GM19455 (cell line): ENCODE measurements around the gene CFI.
"Not testable (repeated sequence)": the region's sequence is repeated elsewhere in the genome, so short reads cannot be mapped to it uniquely, and the experiment has no call there.

ENCODE experiments used
- ATAC-seq: cut with Tn5 transposase; IDR thresholded peaks from one replicate; pipeline ENCODE4 v1.9.1; 2021; ENCODE audit not compliant: unreplicated experiment

Gene CFI

DNA sequence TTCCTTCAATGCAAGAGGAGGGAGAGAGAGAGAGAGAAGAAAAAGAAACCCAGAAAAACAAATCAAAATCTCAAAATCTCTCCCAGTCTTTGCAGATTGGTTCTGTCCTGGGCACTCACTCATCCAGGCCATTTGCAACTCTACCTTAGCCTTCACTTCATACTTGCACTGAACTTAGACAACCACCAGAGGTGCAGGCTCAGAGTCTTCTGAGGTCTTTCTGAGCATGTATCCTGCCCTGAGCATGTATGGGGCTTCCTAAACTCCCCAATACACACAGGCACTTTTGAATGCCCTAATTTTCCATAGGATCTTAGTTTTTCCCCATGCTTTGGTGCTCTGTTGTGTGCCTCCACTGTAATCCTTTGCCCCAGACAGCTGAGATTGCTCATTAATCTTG is 2.9 kb downstream of the CFI start:
- no peak for ATAC-seq

DNA sequence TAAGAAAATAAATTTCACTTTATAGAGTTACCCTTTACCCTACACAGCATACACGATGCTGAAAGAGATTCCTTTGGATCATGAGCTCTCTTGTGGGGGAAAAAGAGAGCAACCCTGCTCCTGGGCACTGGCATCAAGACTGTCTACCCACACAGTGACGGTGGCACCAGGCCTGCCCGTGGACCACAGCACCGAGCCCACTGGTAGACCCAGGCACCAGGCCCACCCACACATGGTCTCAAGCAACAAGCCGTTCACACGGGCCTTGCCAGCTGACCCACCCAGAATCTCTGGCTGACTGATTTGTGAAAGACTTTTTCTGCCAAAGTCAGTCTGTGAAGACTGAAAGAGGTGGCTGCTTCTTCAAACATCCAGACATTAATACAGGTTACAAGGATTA is 6.7 kb downstream of the CFI start:
- ATAC-seq = no peak

DNA sequence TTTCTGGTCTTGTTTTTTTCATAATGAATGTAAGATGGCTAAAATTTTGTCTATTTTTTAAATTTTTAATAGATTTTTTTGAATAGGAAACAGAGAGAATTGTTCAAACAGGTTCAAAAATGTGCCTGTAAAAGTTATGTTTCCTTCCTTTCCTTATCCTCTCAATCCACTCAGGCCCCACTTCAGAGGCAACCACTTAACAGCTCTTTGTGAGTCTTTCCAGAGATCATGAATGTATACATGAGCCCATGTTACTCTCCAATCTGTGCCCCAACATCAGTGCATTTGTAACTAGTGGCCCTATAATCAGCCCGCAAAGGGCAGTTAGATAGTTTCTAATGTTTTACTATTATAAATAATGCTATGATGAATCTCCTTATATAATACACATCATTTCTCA is 14.0 kb downstream of the CFI start:
- ATAC-seq = no peak

DNA sequence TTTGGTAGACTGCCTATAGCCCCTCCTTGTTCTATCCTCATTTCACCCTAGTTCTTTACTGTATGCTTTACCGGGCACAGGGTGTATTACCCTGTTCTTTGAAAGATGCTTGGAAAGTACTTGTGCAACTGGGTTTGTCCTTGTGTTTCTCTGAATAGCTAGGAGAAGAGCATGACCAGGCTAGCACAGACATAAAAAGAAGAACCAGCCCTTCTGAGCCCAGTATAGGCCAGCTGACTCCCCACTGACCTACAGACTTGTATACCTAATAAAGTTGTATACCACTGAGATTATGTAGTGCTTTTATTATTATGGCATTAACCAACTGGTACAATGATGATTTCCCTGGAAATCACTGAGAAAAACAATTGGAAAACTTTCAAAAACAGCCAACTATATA is 15.0 kb downstream of the CFI start:
- no peak for ATAC-seq

GRCh38 chr4:109782092-109782491 is 19.7 kb downstream of the CFI start:
- ATAC-seq = not testable (repeated sequence)

DNA sequence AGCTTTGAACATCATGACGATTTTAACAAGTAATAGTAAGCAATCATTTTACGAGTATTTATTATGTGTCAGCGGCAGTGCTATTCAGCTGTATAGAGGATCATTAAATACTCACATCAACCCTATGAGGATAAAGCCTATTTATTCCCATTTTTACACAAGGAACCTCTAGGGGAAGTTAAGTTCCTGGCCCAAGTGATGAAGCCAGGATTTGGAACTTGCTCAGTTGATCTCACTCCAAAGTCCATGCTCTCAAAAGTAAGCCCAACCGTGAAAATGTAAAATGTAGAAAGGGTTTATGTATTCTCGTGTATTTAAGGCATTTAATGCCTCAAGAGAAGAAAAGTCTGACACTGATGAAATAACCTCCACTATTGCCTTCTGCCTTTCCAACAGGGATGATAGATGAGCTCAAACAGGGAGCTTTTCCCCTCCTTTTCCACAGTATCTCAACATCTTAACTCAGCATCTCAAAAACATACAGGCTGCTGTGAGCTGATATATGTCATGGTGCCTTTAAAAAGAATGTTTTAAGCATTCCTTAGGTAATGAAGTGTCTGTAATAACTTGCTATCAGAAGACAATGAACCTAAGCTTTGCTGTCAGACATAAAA is 36.9 kb downstream of the CFI start:
- no peak for ATAC-seq

GRCh38 chr4:109764376-109764775 is 37.4 kb downstream of the CFI start:
- no peak for ATAC-seq

GRCh38 chr4:109760682-109761081 is 41.1 kb downstream of the CFI start:
- ATAC-seq = peak; percentile 42

DNA sequence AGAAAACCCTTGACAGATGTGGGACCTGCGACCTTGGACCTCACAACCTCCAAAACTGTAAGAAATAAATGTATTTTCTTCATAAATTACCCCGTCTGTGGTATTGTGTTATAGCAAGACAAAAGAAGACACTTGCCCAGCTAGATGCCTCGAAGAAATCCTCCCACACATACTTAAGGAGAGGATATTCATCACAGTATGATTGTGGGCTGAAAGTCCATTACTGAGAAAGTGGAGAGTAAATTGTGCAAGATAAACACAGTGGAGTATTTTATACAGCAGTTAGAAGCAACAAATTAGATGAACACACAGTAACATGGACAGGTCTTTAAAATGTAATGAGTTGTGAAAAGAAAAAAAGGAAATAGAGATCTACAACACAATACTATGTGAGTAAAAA is 46.1 kb downstream of the CFI start:
- ATAC-seq = no peak

GRCh38 chr4:109754093-109754857 is 47.5 kb downstream of the CFI start:
- ATAC-seq = no peak

DNA sequence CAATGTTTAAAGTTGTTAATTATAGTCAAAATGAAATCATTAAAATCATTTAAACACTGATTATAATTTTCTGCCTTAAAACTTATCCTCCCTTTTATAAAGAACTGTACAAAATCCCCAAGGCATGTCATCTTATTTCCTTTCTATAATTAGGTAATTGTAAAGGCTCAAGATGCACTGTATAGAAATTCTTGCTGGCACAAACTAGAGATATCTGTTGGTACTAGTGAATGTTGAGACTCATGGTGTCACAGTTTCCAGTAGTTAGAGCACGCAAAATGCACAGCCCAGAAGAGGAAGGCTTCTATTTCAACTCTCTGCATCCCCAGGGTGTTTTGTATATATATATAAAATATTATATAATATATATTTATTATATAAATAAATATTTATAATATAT is 49.3 kb downstream of the CFI start:
- no peak for ATAC-seq

DNA sequence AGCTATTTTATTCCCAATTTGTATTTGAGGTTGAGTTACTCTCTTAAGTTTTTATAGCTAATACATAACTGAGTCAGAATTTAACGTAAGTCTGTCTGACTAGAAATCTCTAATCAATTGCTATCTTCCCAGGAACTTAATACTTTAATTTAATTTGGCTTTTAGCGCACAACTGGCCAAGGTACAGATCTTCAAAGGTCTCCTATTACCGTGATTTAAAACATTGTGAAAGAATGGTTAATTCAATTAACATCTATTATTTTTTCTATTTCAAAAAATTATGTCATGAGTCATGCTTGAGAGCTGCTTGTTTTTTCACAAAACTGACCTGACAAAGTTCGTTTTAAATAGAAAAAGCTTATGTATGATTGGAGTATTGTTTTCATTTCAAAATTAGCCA is 49.9 kb downstream of the CFI start:
- ATAC-seq = no peak

GRCh38 chr4:109750652-109751244 is 51.1 kb downstream of the CFI start:
- ATAC-seq = no peak

GRCh38 chr4:109749388-109750082 is 52.3 kb downstream of the CFI start:
- ATAC-seq = no peak

DNA sequence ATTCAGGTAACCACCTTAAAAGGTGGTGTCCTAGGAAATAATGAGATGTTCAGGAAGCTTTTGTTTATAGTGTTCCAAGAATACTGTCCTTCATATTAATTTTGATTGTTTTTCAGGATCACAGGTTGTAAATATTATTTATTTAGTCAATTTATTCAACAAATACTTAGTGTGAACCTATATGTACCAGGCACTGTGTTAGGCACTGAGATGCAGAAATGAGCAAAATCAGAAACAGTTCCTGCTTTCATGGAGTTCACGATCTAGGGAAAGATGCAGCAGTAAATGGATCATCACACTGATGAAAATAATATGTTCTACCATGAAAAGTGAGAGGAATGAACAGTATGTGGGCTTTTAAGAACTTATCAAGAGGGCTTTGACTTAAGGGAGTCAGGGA is 53.7 kb downstream of the CFI start:
- no peak for ATAC-seq

DNA sequence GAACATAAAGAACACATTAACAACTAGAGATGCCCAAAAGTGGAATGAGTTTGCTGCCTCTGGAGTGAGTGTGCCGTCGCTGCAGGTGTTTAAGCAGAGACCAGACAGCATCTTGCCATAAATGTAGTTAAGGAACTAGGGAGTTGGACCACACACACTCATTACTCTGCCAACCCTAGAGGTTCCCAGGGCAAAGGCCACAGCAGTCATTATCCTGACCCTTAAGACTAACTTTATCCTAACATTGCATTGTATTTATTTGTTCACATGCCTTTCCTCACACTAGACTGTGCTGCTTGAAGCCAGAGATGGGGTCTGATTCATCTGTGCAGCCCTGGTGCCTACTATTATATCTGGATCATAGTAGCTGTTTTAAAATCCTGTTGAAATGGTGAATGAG is 55.1 kb downstream of the CFI start:
- no peak for ATAC-seq

GRCh38 chr4:109745830-109746229 is 56.0 kb downstream of the CFI start:
- ATAC-seq = no peak

DNA sequence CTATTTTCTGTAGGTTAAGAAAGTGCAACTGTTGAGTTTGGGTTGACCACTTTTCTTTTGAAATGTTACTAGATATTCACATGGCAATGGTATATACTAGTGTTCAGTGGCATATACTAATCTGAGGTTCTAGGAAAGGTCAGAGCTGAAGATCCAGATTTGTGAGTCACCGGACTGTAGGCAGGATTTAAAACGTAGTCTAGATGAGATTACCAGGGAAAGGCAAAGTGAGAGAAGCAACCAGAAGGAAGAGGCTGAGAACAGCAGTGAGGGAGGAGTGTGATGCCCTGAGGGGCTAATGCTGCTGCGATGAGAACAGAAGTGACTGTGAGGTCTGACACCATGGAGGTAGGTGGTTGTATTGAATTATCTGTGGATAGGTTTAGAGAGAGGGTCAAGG is 62.3 kb downstream of the CFI start:
- ATAC-seq = no peak

GRCh38 chr4:109738104-109738872 is 63.5 kb downstream of the CFI start:
- no peak for ATAC-seq

DNA sequence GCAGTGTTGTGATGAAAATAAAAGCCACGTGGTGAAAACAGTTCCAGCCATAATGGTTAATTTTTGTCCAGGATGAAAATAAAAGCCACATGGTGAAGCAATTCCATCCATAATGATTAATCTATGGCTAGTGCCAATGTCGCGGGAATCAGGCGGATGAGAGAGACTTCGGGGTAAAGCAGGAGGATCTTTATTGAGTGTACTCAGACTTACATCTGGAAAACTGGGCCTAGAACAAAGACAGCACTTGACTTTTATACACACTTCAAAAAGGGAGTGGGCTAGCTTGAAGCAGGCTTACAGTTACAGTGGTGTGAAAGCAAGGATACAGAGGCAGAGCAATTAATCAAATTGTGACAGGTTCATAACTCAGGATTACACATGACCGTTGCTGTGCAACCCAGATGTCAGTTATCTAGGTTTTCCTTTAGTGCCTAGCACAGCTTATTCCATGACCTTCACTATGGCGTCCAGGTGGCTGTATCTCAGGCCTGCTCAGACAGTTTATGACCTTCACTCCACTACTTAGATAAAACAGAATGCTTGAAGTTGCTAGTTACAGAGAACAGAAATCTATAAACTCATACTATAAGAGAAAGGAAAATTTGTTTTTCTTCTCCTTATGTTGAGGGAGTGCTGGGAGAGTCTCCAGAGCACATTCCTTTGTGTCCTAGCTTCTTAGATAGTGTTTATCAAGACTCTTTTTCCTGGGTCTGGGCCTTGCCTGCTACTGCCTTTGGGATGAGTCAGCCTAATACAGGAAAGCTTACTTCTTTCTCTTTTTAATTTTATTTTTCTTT is 66.0 kb downstream of the CFI start:
- no peak for ATAC-seq
